Activated CD8-positive, alpha-beta memory T cell treated with anti-CD3 and anti-CD28 coated beads, Interleukin-2, amount 50 U/mL, for 1 hour (primary cell): ENCODE results near the gene CDK2AP2.

Source experiments
- DNase-seq: peaks from one replicate; pipeline ENCODE4 v3.0.0-alpha.2; 2020; ENCODE audit errors: extremely low read depth

CDK2AP2 gene

DNA sequence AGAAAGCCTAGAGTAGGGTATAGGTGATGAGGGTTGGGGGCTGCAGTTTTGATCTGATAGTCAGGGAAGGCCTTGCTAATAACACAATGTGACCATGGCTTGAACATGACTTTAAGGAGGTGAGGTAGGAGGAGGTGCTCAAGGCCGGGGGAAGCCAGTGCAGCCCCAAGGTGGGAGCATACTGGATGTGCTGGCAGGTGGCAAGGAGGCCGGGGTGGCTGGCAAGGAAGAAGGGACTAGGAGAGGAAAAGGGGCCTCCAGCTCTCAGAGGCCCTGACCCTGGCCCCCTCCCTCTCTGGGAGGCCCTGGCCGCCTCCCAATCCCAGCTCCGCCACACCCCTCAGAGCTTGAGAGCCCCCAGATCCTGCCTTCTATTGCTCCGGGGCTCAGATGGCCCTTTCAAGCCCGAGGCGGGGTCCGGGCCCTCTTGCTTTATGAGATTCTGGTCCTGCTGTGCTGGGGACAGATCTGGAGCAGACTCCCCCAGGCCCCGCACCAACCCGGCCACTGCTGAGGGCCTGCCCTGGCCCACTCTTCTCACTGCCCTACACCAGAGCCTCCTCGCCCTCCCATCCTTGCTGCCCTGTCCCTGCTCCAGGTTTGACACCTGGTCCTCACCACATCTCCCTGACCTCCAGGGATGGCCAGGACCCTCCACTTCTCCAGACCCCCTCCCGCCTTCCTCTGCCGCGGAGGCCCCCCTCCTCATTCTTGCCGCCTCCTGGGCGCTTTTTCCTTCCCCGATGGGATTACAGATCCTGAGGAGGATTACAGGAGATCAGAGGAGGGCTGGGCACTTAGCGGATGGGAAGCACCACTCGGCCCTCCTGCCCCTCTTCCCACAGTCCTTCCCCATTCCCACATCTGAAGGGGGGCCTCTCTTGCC, 4.6 kb downstream of the CDK2AP2 start:
- no peak for DNase-seq

DNA sequence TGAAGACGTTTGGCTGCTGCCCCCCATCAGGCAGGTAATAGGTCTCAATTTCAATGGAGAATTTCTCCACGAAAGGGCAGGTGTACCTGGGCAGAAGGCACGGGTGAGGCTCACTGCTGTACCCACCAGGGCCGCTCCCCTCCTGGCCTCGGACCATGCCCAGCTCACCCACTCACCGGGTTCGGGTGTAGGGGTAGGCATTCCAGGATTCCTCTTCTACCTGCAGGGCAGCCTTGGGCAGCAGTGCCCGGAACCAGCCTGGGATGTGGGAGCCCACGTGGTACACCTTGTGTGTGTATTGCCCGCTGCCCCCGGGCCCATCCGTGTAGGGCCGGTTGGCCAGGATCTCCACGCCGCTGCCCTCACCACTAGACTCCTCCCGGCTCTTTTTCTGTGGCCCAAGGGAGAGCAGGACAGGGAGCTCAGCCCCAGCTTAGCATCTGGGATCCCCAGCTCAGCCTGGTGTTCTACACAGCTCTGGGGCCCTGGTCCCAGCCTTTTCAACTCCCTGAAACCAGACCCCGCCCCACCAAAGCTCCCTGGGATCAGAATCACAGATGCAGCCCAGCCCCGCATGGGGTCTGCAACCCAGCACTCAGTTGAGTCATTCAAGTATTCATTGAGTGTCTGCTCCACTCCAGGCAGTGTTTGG, 5.5 kb downstream of the CDK2AP2 start:
- DNase-seq, result no peak

DNA sequence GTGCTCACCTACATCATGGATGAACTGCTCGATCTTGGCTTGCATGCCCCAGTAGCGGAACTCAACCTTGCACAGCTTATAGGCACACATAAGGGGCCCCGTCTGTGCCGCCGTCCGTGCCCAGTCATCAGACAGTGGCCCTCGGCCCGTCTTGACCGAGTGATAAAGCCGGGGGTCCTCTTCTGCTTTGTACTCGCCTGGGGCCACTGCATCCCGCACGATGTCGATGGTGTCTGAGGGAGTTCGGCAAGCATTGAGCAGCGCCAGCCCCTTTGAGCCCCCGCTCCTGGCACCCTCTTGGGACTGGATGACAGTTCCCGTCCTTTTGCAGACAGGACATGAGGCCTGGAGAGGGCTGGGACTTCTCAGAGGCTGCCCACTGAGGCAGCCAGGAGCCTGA, 6.1 kb downstream of the CDK2AP2 start:
- no peak for DNase-seq

DNA sequence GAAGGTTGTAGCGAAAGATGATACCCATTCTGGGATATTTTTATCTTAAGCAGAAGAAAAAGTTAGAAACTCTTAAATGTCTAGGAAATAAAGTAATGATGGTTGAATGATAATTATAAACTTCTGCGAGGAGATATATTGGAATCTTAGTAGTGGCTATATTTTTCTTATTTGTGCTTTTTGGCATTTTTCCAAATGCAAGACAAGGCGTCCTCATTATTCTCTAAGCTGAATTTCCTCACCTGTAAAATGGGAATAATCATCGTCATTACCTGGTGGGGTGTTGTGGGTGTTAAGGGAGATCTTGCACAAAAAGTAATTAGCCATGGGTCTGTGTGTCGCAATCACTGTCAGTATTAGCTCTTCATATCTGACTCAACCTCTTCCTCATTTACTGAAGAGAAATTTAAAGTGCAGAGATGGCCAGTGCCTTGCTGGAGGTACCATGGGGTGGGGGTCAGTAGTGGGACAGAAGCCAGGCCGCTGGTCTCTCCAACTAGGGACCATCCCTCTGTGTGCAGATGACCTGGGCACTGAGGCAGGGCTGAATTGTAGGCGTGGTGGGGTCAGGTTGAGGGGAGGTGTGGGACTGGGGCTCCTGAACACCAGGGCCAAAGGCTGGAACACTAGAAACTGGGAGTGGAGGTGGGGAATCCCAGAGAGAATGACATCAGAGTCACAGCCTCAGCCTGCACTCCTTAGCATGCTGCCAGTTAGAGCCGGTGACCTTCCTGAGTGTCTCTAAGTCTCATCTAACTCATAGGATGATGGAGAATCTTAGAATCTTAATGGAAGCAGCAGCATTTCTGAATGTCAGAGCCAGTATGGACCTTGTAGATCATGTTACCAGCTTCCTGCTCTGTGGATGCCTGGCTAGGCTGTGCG, 6.9 kb downstream of the CDK2AP2 start:
- DNase-seq, result no peak

DNA sequence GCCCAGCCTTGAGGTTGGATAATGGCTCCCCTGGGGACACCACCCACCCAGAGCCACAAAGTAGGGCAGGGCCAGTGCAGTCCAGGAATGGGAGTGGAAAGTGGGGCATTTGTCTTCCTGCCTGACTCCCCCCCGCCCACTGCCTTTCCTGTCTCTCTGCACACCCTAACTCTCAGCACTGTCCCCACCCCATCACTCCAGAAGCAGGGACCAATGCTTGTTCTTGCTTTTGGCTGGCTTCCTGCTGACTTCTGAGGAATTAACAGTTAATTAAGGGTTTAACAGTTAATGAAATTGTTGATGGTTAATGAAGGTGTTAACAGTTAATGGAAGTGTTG, 7.5 kb downstream of the CDK2AP2 start:
- no peak for DNase-seq

DNA sequence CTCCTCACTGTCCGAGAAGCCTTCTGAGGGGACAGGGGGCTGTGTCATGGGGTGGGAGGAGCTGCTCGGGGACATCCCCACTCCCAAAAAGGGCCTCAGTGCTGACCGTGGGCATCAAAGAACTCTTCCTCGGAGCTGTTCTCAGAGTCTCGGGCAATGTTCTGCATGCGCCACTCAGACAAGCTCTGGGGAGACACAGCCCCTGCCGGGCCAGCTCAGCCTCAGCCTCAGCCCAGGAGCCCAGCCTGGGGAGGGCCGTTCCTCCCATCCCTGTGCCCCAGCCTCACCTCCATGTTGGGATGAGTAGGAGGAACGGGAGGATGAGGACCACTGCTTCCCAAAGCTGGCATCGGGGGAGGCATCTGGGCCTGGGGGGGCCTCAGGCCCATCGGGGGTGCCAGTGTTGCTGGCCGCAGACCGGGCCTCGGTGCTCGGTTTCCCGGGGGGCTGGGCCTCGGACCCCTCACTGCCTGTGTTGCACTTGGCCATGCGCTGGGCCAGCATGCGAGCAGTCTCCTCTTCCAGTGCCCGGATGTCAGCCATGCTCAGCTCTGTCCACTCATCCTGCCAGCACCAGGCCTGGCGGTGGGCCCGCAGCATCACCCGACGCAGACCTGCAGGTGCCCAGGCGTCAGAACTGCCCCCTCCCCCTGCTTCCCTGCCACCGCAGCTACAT, 8.0 kb downstream of the CDK2AP2 start:
- no peak for DNase-seq

DNA sequence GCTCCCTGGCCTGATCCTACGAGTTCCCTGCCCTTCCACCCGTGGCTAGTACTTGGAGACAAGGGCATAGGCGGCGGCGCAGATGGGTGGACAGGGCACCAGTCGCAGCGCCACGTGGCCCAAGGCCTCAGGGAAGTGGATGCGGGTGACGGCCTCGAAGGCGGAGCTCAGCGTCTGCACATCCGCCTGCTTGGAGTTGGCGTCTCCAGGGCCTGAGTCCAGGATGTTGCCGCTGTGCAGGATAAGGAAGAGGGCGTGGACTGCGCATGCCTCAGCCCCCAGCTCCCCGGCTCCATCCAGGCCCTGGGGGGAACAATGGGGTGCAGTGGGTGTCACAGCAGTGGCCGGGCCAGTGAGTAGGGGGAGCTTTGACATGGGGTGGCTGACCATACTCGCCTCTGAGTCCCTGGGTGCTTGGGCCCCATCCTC, 9.4 kb downstream of the CDK2AP2 start:
- no peak for DNase-seq

DNA sequence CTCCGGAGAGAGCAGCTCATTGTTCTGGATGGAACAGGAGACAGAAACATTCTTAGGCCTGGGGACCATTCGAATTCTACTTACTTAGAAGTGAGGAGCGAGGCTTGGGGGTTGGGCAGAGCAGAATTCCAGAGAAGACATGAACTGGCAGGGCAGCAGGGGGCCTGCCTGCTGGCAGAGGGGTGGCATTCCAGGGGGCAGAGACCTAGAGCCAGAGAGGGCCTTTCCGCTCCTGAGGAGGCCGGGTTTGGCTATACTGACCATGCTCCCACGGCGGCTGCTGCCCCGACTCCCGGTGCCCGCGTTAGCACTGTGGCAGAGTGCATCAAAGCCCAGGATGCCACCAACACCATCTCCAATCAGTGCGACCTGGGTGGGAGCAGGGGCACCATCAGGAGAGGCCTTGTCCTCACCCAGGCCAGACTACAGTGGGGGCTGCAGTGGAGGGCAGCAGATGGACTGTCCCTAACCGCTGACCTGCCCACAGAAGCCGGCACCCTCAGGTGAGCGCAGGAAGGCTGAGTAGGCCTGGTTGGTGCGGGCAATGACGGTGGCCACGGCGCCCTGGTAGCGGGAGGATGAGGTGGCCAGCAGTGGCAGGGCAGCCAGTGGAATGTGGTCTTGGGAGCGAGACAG, 10.2 kb downstream of the CDK2AP2 start:
- no peak for DNase-seq

DNA sequence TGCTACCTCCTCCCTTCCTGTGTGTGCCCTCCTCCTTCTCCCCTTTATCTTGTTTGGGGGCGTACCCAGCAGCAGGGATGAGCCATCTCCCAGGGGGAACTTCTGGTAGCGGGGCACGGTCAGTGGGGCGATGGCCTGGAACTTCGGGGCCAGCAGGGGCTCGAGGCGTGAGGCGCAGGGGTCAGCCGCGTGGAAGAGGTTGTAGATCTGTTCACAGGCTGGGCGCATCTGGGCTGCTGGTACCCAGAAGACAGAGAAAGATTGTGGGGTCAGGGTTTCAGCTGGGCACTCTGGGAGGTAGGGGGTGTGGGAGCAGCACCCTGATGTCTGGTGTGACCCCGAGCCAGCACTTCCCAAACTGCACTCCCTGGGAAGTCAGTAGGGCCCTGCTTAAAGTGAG, 11.8 kb downstream of the CDK2AP2 start:
- no peak for DNase-seq

DNA sequence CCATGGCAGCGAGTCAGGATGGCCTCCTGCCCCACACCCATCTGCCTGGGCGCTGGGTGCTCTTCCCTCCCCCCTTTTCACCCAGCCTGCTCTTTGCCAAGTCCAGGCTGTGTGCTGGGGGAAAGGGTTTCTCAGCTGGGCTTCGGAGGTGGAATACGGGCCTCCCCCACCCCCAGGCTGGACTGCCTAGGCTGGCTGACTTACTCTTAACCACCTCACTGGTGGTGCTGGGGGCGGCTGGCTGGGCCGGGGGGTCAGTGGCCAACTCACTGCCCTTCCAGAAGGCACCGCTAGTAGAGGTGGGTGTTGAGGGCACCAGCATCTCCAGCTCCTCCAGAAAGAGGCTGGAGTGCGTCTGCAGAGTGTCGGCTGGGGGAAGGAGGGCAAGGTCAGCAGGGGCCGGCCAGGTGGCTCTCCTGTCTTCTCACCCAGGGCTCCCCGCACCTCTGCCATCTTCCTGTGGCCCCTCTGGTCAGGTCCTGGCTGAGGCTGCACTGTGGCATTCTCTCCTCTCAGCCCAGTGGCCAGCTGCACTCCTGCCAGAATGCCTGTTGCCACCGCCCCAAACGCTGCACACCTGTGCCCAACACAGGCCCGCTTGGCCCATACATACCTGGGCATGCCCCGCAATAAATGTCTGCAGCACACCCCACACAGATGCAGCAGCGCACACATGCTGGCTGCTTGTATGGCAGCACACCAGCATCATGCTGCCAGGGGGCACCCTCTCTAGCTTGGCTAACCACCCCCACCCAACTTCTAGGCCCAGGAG, 12.5 kb downstream of the CDK2AP2 start:
- no peak for DNase-seq

DNA sequence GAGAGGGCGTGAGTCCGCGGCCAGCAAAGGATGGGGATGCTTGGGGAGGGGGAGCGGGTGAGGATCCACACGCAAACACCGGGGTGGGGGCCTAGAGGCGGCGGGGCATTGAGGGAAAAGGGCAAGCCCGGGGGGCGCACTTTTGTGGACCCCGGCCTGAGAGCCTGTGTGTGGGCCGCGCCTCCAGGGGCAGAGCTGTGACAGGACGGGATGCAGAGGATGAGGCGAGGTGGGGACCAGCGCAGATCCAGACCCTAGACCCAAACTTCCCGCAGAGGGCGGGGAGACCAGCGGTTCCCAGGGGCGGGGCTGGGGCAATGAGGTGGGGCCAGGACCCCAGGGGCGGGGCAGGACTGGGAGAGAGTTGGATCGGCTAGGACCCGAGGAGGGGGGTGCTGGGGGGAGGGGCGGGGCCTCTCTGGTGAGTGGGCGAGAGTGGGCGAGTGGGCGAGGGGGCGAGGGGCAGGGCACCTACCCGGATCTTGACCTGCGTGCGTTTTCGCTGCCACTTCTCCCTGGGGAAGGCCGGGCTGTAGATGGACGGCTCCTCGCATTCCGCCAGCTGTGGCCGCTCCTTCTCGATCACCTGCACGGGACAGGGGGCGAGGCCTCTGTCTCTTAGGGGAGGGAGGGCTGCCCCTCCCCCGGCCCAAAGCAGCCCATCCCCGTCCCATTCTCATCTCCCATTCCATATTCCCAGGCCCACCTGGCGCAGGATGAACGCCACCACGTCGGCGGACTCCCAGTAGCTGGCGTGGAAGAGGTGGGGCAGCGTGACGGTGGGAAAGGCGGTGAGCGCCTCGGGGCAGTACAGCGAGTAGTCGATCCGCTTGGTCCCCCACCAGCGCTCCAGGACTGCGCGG, 13.4 kb downstream of the CDK2AP2 start:
- DNase-seq, result no peak

DNA sequence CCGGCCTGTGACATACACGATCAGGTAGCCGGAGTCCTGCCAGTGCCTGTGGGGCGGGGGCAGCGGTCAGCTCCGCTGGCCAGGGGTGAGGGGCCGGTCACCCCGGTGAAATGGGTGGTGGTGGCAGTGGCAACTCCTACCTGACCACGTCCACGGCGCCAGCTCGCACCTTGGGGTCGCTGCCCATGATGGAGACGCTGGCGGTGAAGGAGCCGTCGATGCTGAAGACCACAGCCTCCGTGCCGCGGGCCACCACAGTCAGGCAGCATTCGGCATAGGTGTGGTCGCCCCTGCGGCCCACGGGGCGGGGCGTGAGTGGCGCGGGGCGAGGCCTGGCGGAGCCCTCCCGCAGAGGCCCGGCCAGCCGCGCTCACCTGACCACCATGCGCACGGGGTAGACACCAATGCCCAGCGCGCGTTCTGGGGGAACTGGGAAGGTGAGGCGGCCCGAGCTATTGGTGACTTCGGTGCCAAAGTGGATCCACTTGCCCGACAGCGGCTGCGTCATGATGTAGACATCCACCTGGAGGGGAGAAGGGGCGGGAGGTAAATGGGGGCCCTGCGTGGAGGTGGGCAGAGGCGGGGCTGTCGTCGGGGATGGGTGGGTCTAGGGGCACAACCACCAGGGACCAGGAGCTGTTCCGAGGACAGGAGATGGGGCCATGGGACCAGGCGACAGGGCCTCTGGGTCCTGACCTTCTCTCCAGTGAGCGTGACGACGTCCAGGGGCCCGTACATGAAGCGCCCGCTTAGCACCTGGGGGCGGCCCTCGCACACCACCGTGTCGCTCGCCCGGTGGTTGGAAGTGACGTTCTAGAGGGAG, 14.2 kb downstream of the CDK2AP2 start:
- DNase-seq, result no peak

DNA sequence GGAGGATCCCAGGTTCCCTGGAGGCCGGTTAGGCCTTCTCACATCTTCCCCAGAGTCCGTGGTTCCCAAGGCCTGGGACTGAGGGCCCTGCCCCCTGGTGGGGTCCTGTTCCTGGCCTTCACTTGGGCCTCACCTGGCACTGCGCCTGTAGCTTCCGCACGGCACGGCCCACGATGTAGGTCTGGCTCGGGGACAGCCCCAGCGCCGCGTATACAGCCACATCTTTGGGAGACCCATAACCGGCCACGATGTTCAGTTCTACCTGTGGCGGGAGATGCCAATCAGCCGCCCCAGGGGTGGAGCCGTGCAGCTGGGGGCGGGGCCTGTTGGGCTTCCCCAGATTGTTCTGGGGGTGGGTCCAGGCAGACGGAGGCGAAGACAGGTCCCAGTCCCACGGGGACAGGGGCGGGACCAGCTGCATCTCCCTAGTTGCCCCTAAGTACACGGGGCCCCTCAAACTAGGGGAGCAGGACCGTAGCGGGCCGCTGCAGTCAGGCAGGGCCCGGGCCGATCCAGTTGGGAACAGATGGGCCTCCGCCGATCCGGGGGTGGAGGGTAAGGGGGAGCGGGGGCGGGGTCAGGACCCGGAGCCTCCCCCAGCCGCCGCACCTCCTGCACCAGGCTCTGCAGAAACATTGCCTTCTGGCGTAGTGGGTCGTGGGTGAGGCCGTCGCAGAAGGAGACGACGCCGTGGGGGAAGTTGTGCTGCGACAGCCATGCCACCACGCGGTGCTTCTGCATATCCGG, 15.0 kb downstream of the CDK2AP2 start:
- no peak for DNase-seq

DNA sequence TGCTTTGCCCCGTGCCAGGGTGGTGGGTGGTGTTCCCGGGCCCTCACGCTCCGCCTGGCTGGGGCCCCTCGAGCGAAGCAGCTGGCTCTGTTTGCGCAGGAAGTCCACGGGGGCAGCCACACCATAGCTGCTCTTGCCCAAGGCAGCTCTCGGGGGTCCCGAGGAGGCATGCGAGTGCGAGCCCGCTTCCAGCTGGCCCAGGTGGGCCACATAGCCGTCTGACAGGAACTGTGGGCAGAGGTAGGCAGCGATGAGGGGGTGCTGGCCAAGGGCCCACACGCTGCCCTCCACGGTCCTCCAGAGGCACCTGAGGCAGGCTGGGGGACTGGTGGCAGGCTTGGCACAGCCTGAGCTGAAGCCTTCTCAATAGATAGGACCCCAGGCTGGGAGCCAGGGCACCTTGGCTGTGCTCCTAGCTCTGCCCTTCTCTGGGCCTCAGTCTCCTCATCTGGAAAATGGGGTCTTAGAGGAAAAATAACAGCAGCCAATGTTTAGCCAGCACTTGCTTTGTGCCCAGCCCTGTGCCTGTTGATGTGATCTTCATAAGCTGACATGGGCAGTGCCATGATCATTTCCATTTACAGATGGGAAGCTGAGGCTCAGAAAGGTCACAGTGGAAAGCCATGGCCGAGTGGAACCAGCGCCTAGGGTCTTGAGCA, 15.8 kb downstream of the CDK2AP2 start:
- no peak for DNase-seq

DNA sequence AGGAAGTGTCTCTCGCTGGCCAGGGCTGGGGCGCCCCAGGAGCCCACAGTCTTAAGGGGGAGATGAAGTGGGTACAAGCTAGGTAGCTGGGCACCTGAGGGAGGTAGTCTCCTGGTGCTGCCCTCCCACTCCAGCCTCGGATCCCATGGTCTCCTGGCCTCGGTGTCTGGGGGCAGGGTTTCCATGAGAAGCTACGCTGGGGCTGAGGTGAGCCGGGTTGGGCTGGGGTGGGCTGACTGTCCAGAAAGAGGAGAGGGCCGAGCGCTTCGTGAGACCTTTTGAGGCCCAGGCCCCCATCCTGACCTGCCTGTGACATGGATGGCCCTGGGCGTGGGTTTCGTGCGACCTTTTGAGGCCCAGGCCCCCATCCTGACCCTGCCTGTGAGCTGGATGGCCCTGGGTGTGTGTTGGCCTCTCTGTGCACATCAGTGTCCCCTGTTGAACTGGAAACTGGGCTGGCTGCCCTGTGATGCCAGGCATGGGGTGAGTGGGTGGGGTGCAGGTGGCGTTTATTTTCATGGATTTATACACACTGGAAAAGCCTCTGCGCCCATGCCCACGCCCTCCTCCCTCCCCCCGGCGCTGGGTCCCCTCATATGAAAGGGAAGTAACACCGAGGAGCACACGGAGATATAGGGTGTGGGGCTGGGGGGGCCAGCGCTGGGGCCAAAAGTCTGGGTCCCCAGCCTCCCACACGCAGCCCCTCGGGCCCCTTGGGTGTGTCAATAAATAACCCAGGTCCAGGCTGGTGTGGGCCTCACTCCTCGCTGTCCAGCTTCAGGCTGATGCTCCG, 16.5 kb downstream of the CDK2AP2 start:
- DNase-seq, result no peak

DNA sequence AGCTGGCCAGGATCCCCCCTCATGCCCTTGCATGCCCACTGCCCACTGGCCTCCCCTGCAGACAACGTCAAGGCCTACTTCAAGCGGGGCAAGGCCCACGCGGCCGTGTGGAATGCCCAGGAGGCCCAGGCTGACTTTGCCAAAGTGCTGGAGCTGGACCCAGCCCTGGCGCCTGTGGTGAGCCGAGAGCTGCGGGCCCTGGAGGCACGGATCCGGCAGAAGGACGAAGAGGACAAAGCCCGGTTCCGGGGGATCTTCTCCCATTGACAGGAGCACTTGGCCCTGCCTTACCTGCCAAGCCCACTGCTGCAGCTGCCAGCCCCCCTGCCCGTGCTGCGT, 17.3 kb downstream of the CDK2AP2 start:
- DNase-seq, result no peak
